ENCODE results near the gene DENND1B.

- no peak for TF ChIP-seq ZNF263 (CRISPR knock-in tag; IDR thresholded peaks at IDR 0.05; ENCODE audit: borderline replicate concordance)
- no peak for TF ChIP-seq NONO (IDR thresholded peaks at IDR 0.05; ENCODE audit: low read depth in 2 of 2, low read length in 1 of 2)
- TF ChIP-seq SP1 (CRISPR knock-in tag; IDR thresholded peaks at IDR 0.05) = no peak
Observed at GRCh38 chr1:197466813-197467212, 308.5 kb downstream of the DENND1B start.
